ENCODE data around the gene NPHP4.

The NPHP4 gene

DNA sequence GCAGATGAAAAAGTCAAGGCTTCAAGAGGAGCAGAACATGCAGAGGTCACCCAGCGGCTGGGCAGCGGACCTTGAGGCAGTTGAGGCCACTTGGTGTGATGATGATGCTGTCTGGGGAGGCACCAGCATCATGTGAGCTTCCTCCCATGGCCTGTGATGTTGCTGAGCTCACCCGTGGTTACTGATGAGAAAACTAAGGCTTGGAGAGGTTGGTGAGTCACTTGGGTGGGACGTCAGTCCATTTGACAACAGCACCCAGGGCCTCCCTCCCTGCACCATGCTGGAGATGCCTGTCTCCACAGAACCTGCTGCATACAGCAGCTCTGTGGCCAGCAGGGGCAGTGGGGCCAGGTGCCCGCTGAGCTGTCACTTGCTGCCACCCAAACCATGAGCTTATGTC, 146.8 kb downstream of the NPHP4 start:
- H3K27ac Mint-ChIP-seq, result no peak overlapping the region
- no peaks in the 10 kb centered on the region for H3K9me3 Mint-ChIP-seq
- no peak for TF ChIP-seq CTCF (IDR thresholded peaks at IDR 0.05)
- H3K36me3 Mint-ChIP-seq (ENCODE audit: low read depth), result no peaks in the 10 kb centered on the region
- peaks cover 23% of the 10 kb centered on the region for H3K27me3 Mint-ChIP-seq (ENCODE audit: low read depth, poor library complexity)
- no peaks in the 10 kb centered on the region for H3K4me1 Mint-ChIP-seq
- H3K4me3 Mint-ChIP-seq, result no peak overlapping the region
- DNase-seq, result no peak

DNA sequence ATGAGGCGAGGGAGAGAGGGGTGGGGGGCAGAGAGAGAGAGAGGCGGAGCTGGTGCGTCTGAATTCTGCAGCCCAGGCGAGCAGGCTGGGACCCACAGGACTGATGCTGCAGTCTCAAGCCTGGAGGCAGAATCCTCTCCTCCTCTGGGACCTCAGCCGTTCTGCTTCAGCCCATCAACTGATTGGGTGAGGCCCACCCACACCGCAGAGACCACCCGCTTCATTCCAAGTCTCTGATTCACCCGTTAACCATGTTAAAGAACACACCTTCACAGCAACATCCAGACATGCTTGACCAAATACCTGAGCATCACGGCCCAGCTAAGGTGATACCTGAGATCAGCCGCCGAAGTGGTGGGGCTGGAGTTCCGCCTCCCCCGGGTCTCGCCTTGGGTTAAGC, 147.8 kb downstream of the NPHP4 start:
- H3K4me1 Mint-ChIP-seq, result no peaks in the 10 kb centered on the region
- peaks cover 23% of the 10 kb centered on the region for H3K27me3 Mint-ChIP-seq (ENCODE audit: low read depth, poor library complexity)
- TF ChIP-seq CTCF (IDR thresholded peaks at IDR 0.05), result no peak
- no peaks in the 10 kb centered on the region for H3K36me3 Mint-ChIP-seq (ENCODE audit: low read depth)
- no peak for DNase-seq
- H3K4me3 Mint-ChIP-seq, result no peak overlapping the region
- no peak overlapping the region for H3K27ac Mint-ChIP-seq
- no peaks in the 10 kb centered on the region for H3K9me3 Mint-ChIP-seq

DNA sequence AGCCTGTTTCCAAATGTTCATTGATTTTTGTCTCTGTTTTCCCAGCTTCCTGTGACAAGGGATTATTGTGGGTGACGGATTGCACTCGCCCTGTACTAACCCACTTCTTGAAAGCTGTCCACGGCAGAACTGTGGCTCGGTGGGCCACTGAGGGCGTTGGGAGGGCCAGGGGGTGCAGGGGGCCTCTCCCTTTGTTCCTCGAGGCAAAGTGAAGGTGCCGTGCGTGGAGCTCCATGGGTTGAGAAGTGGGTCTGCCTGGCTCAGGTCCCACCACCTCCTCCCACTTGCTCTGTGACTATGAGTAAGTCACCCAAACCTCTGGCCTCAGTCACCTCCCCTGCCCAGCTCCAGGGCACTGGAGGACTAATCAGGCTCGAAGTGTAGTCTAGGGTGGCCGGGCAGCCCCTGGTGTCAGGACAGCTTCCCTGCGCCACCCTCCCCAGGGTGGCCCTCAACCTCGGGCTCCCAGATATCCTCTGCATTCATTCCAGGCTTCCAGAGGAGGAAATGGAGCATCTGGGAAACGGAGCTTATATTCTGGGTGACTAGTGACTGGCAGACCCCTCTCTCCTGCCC, 148.6 kb downstream of the NPHP4 start:
- no peak overlapping the region for H3K4me3 Mint-ChIP-seq
- no peak for TF ChIP-seq CTCF (IDR thresholded peaks at IDR 0.05)
- no peaks in the 10 kb centered on the region for H3K4me1 Mint-ChIP-seq
- peaks cover 25% of the 10 kb centered on the region for H3K27me3 Mint-ChIP-seq (ENCODE audit: low read depth, poor library complexity)
- H3K27ac Mint-ChIP-seq, result no peak overlapping the region
- H3K9me3 Mint-ChIP-seq, result no peaks in the 10 kb centered on the region
- no peaks in the 10 kb centered on the region for H3K36me3 Mint-ChIP-seq (ENCODE audit: low read depth)
- no peak for DNase-seq

DNA sequence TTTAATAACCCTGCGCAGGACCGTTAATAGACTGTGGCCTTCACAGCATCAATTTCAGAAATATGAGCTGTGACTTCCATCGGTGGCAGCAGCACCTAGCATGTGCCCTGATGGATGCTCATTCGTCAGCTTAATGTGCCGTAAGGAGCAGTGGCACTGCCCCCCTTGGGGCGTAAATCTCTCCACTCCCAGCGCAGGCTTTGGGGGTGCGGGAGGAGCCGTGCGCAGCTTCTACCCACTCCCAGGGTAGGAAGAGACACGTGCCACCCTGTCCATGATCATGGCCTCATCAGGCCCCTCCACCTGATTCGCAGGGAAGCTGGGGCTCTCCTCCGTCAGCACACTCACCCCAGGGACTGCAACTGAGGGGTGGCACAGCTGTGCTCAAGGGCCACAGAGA, 149.5 kb downstream of the NPHP4 start:
- peaks cover 25% of the 10 kb centered on the region for H3K27me3 Mint-ChIP-seq (ENCODE audit: low read depth, poor library complexity)
- no peak overlapping the region for H3K27ac Mint-ChIP-seq
- H3K4me1 Mint-ChIP-seq, result no peaks in the 10 kb centered on the region
- no peak for DNase-seq
- no peaks in the 10 kb centered on the region for H3K36me3 Mint-ChIP-seq (ENCODE audit: low read depth)
- no peak for TF ChIP-seq CTCF (IDR thresholded peaks at IDR 0.05)
- no peak overlapping the region for H3K4me3 Mint-ChIP-seq
- no peaks in the 10 kb centered on the region for H3K9me3 Mint-ChIP-seq

DNA sequence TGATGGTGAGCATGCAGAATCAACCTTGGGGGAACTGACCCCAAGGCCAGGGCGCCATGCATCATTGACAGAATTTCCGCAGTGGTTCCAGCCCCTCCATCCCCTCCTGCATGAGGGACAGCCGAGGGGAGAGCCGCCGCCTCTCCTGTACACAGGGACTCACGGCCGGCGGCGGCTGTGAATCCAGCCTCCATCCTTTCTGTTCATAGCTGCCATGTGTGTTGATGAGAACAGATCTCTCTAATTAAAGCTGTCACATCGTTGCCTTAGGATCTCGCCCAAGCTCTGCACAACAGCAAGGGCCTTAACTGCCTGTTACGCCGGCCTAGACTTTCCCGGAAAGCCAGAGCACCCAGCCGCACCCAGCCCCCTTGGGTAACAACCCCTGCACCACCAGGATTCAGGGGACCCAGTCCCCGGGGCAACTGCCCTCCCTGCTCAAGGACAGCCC, 151.6 kb downstream of the NPHP4 start:
- Mint-ChIP-seq H3K9me3 (no peaks in the 10 kb centered on the region), H3K27me3 (ENCODE audit: low read depth, poor library complexity) (peaks cover 13% of the 10 kb centered on the region), H3K4me1 (peaks cover 7% of the 10 kb centered on the region), H3K4me3 (no peak overlapping the region), H3K27ac (no peak overlapping the region), H3K36me3 (ENCODE audit: low read depth) (no peaks in the 10 kb centered on the region)
- TF ChIP-seq CTCF (IDR thresholded peaks at IDR 0.05), result no peak
- no peak for DNase-seq

GRCh38 chr1:5839881-5840550, 152.2 kb downstream of the NPHP4 start:
- Mint-ChIP-seq H3K4me1 (peaks cover 7% of the 10 kb centered on the region), H3K4me3 (no peak overlapping the region), H3K9me3 (no peaks in the 10 kb centered on the region), H3K27ac (peak overlapping the region; percentile 33), H3K27me3 (ENCODE audit: low read depth, poor library complexity) (peaks cover 9% of the 10 kb centered on the region), H3K36me3 (ENCODE audit: low read depth) (no peaks in the 10 kb centered on the region)
- no peak for TF ChIP-seq CTCF (IDR thresholded peaks at IDR 0.05)
- no peak for DNase-seq
